T-cell (primary cell): ENCODE data around the gene MEIS1. TPM values are rescaled to one million over a fixed set of nuclear protein-coding genes. Genes with fewer than 3 reads are reported as not detected.

ENCODE experiments used
- ATAC-seq, 4 experiments: fragments of 200-7000 bp in 3 of 4; fragments of 150-1000 bp in 1 of 4; cut with Tn5 transposase; replicated peaks in 1 of 4; 1 replicate in 3 of 4; 2 replicates in 1 of 4; pipeline ENCODE4 v1.10.0; 2021; ENCODE audit warnings: moderate library complexity in 3 of 4, mild to moderate bottlenecking in 2 of 4, moderate number of reproducible peaks in 1 of 4
- CTCF ChIA-PET, 2 donors: fragments of 300-600 bp; sonication (Branson Sonifier 250); formaldehyde crosslinking; loops; one replicate each; lab custom pipeline; 2022; ENCODE audit warnings: antibody characterized with exemption in 2 of 2; lab: Charles Lee
- POLR2A ChIA-PET, 2 donors: fragments of 300-600 bp; sonication (Branson Sonifier 250); formaldehyde crosslinking; loops; one replicate each; lab custom pipeline; 2022; ENCODE audit warnings: antibody characterized with exemption in 2 of 2; lab: Charles Lee
- DNase-seq, 35 experiments: peaks; one replicate each; pipeline versions ENCODE4 v3.0.0 to v3.0.0-alpha.2; 2013 to 2023
- H3K27ac ChIP-seq: one replicate; pipeline ENCODE4 v1.5.1; 2013; ENCODE audit warnings: low read length
- H3K27me3 ChIP-seq, 2 experiments: replicated peaks in 1 of 2; 1 replicate in 1 of 2; 2 replicates in 1 of 2; pipeline versions ENCODE4 v1.6.1 to v1.7.0; 2013; ENCODE audit warnings: low read length in 1 of 2, mixed read lengths in 1 of 2; ENCODE audit not compliant: control insufficient read depth in 2 of 2, insufficient read depth in 2 of 2; ENCODE audit errors: extremely low read depth in 1 of 2
- H3K36me3 ChIP-seq, 2 donors: 1 replicate in 1 of 2; 2 replicates in 1 of 2; pipeline versions ENCODE4 v1.6.1 to v1.7.0; 2013; ENCODE audit warnings: low read length in 1 of 2; ENCODE audit not compliant: control insufficient read depth in 2 of 2, insufficient read depth in 1 of 2; ENCODE audit errors: extremely low read depth in 1 of 2
- H3K4me1 ChIP-seq, 2 experiments: 1 replicate in 1 of 2; 2 replicates in 1 of 2; pipeline versions ENCODE4 v1.6.1 to v1.7.0; 2013; ENCODE audit warnings: low read length in 2 of 2, mixed read lengths in 1 of 2; ENCODE audit not compliant: insufficient read depth in 2 of 2, control insufficient read depth in 1 of 2; ENCODE audit errors: extremely low read depth in 1 of 2
- H3K4me3 ChIP-seq, 2 donors: 1 replicate in 1 of 2; 2 replicates in 1 of 2; pipeline versions ENCODE4 v1.5.1 to v1.7.0; 2013; ENCODE audit warnings: mild to moderate bottlenecking in 2 of 2, low read length in 1 of 2, moderate library complexity in 1 of 2; ENCODE audit not compliant: control insufficient read depth in 1 of 2; ENCODE audit errors: extremely low read depth in 1 of 2
- H3K9me3 ChIP-seq: 2 replicates; pipeline ENCODE4 v1.7.0; 2013
- H3K27ac Mint-ChIP-seq, 2 donors: one replicate each; pipeline ENCODE4 v1.8.0; 2020 to 2021; ENCODE audit warnings: mild to moderate bottlenecking in 2 of 2, mixed read lengths in 2 of 2
- H3K27me3 Mint-ChIP-seq, 2 donors: one replicate each; pipeline ENCODE4 v1.8.0; 2021 to 2022; ENCODE audit warnings: mixed read lengths in 2 of 2
- H3K36me3 Mint-ChIP-seq: one replicate; pipeline ENCODE4 v1.8.0; 2021; ENCODE audit warnings: mixed read lengths
- H3K4me1 Mint-ChIP-seq, 3 donors: one replicate each; pipeline ENCODE4 v1.8.0; 2020 to 2022; ENCODE audit warnings: mixed read lengths in 3 of 3, mild to moderate bottlenecking in 1 of 3
- H3K4me3 Mint-ChIP-seq, 3 donors: one replicate each; pipeline ENCODE4 v1.8.0; 2020 to 2022; ENCODE audit warnings: mild to moderate bottlenecking in 3 of 3, mixed read lengths in 3 of 3, moderate library complexity in 3 of 3
- H3K9me3 Mint-ChIP-seq, 3 donors: one replicate each; pipeline ENCODE4 v1.8.0; 2020 to 2022; ENCODE audit warnings: mixed read lengths in 3 of 3
- whole genome bisulfite sequencing: methylation state at CpG from one replicate; pipeline ENCODE4 v1.1.5; 2013; ENCODE audit warnings: missing lambda C conversion rate; ENCODE audit not compliant: insufficient coverage; 5-methylcytosine and 5-hydroxymethylcytosine counted together
- total RNA-seq, 35 experiments: library from RNA in 6 of 35; stranded (reverse) in 6 of 35; fragments of 120-200 nt in 1 of 35; gene quantifications; one replicate each; pipeline versions ENCODE4 v1.2.1 to v1.2.4 and lab custom pipeline; 2013 to 2026

MEIS1 gene
- total RNA-seq, 5 donors from 2014 or later (not counting 1 experiment from before 2014, with no cell fraction given), result 0.32 to 3.4 (median 0.90) TPM

- 80% methylated on average over 2 of the region's 10 CpGs for WGBS
- POLR2A ChIA-PET, result no interaction called here
- Histone ChIP-seq H3K27me3 (peaks cover 7 to 54% of the 10 kb centered on the region in 2 experiments), H3K4me1 (no peaks in the 10 kb centered on the region), H3K9me3 (no peaks in the 10 kb centered on the region), H3K4me3 (no peak overlapping the region), H3K27ac (no peak overlapping the region), H3K36me3 (no peaks in the 10 kb centered on the region)
- Mint-ChIP-seq H3K4me3 (no peak overlapping the region), H3K27me3 (peaks cover 40 to 67% of the 10 kb centered on the region in 2 donors), H3K27ac (no peak overlapping the region), H3K4me1 (peaks cover 7 to 12% (median 8%) of the 10 kb centered on the region in 3 donors), H3K9me3 (no peaks in the 10 kb centered on the region), H3K36me3 (no peaks in the 10 kb centered on the region)
- ATAC-seq (no peak), DNase-seq (no peak)
- CTCF ChIA-PET, result no interaction called here
These were observed 7.7 kb downstream of the MEIS1 start for GRCh38 chr2:66442516-66443185.

GRCh38 chr2:66443186-66443978 lies 8.5 kb downstream of the MEIS1 start:
- H3K4me3 Mint-ChIP-seq, result no peak overlapping the region
- peaks cover 41 to 63% of the 10 kb centered on the region in 2 donors for H3K27me3 Mint-ChIP-seq
- POLR2A ChIA-PET, result no interaction called here
- CTCF ChIA-PET, result no interaction called here
- no peak overlapping the region for H3K27ac ChIP-seq
- no peaks in the 10 kb centered on the region for H3K9me3 Mint-ChIP-seq
- H3K36me3 Mint-ChIP-seq, result no peaks in the 10 kb centered on the region
- H3K36me3 ChIP-seq, result no peaks in the 10 kb centered on the region
- ATAC-seq (no peak), DNase-seq (no peak)
- H3K9me3 ChIP-seq, result no peaks in the 10 kb centered on the region
- H3K4me3 ChIP-seq, result no peak overlapping the region
- no peak overlapping the region for H3K27ac Mint-ChIP-seq
- no peaks in the 10 kb centered on the region for H3K4me1 ChIP-seq
- H3K4me1 Mint-ChIP-seq, result peaks cover 7 to 10% (median 8%) of the 10 kb centered on the region in 3 donors
- H3K27me3 ChIP-seq, result peaks cover 7 to 49% of the 10 kb centered on the region in 2 experiments
- WGBS, result 40% methylated on average over 1 of the region's 17 CpGs

GRCh38 chr2:66443979-66444861 lies 9.3 kb downstream of the MEIS1 start:
- Mint-ChIP-seq H3K4me3 (no peak overlapping the region), H3K27me3 (peaks cover 41 to 58% of the 10 kb centered on the region in 2 donors), H3K36me3 (no peaks in the 10 kb centered on the region), H3K27ac (no peak overlapping the region), H3K4me1 (peaks cover 7 to 10% (median 8%) of the 10 kb centered on the region in 3 donors), H3K9me3 (no peaks in the 10 kb centered on the region)
- ATAC-seq (no peak), DNase-seq (no peak)
- ChIA-PET CTCF (no interaction called here), POLR2A (no interaction called here)
- peaks cover 2 to 46% of the 10 kb centered on the region in 2 experiments for H3K27me3 ChIP-seq
- no peaks in the 10 kb centered on the region for H3K9me3 ChIP-seq
- no peak overlapping the region for H3K4me3 ChIP-seq
- no peak overlapping the region for H3K27ac ChIP-seq
- H3K4me1 ChIP-seq, result no peaks in the 10 kb centered on the region
- H3K36me3 ChIP-seq, result no peaks in the 10 kb centered on the region
- 78% methylated on average over 18 of the region's 33 CpGs for WGBS

GRCh38 chr2:66445076-66445924 lies 10.4 kb downstream of the MEIS1 start:
- H3K27ac ChIP-seq, result no peak overlapping the region
- ATAC-seq (no peak), DNase-seq (no peak)
- ChIA-PET CTCF (no interaction called here), POLR2A (no interaction called here)
- no peak overlapping the region for H3K4me3 Mint-ChIP-seq
- WGBS, result 38% methylated on average over 43 of the region's 52 CpGs
- no peak overlapping the region for H3K27ac Mint-ChIP-seq
- H3K27me3 ChIP-seq, result peaks cover 2 to 35% of the 10 kb centered on the region in 2 experiments
- H3K27me3 Mint-ChIP-seq, result peaks cover 31 to 47% of the 10 kb centered on the region in 2 donors
- H3K36me3 Mint-ChIP-seq, result no peaks in the 10 kb centered on the region
- no peaks in the 10 kb centered on the region for H3K4me1 ChIP-seq
- H3K9me3 Mint-ChIP-seq, result no peaks in the 10 kb centered on the region
- no peaks in the 10 kb centered on the region for H3K9me3 ChIP-seq
- H3K4me1 Mint-ChIP-seq, result peaks cover 0 to 1% (median 0%) of the 10 kb centered on the region in 3 donors
- no peak overlapping the region for H3K4me3 ChIP-seq
- H3K36me3 ChIP-seq, result no peaks in the 10 kb centered on the region

- no peak overlapping the region for H3K4me3 ChIP-seq
- Mint-ChIP-seq H3K4me1 (no peaks in the 10 kb centered on the region), H3K4me3 (no peak overlapping the region), H3K36me3 (no peaks in the 10 kb centered on the region), H3K27ac (no peak overlapping the region), H3K27me3 (peaks cover 29 to 39% of the 10 kb centered on the region in 2 donors), H3K9me3 (no peaks in the 10 kb centered on the region)
- ATAC-seq, result no peak
- DNase-seq, result no peak
- H3K27me3 ChIP-seq, result peaks cover 2 to 26% of the 10 kb centered on the region in 2 experiments
- CTCF ChIA-PET, result no interaction called here
- no peaks in the 10 kb centered on the region for H3K36me3 ChIP-seq
- H3K9me3 ChIP-seq, result no peaks in the 10 kb centered on the region
- H3K27ac ChIP-seq, result no peak overlapping the region
- WGBS, result 29% methylated on average over 48 of the region's 66 CpGs
- no peaks in the 10 kb centered on the region for H3K4me1 ChIP-seq
- POLR2A ChIA-PET, result interaction anchor here in 1 of 2 donors (0.6 kb wide), 1 partner anchor 250 kb away, joined by 3 read pairs; no protein-coding TSS in a partner anchor
These were observed 11.3 kb downstream of the MEIS1 start for GRCh38 chr2:66445925-66446871.
